A673 (cell line): ENCODE measurements around the gene TECTA.

Experiments used
- CTCF ChIP-seq: fragments of 300-800, 200-600 bp; sonication (generic); conservative IDR thresholded peaks from 2 replicates; pipeline ENCODE4 v1.5.1; 2017; ENCODE audit warnings: low read depth, mild to moderate bottlenecking, antibody characterized with exemption, low read length, moderate library complexity, mixed read lengths
- EZH2 ChIP-seq: fragments of 200-600 bp; sonication (generic); IDR thresholded peaks from 2 replicates; pipeline ENCODE4 v1.6.1; 2017; ENCODE audit warnings: borderline replicate concordance, low read depth, mild to moderate bottlenecking, mixed read lengths, antibody characterized with exemption, low read length; ENCODE audit not compliant: poor library complexity, severe bottlenecking

DNA sequence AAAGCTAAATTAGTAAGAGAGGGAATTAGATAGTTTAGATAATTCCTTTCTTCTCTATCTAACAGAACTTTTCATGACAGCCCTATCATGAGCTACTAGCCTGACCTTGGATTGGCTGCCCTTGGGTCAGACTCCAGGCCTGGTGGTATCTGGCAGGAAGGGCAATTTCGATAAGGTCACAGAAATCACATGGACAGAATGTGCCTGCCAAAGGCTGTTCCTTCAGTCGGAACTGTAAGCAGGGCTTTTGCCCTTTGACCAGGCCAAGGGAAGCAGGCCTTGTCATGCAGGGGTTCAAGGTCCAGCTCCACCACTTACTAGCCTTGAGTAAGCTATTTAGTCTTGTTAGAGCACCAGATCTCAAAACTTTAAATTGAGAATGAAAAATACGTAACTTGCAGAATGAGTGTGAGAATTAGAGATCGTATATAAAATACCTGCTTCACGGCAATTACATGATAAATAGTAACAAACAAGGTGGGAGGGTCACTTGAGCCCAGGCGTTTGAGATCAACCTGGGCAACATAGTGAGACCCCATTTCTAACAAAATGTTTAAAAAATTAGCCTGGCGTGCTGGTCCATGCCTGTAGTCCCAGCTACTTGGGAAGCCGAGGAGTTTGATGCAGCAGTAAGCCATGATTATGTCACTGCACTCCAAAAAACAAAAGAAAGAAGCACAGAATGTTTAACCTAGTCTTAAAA is 130.7 kb downstream of the TECTA start:
- no peak for TF ChIP-seq EZH2
- TF ChIP-seq CTCF = no peak
